Measurements from ENCODE around the gene STIM2.

GRCh38 chr4:26851129-26851528, 9.5 kb upstream of the STIM2 start:
- no peak for TF ChIP-seq ETV6 (IDR thresholded peaks at IDR 0.05; ENCODE audit: borderline replicate concordance in 1 of 2, low read depth in 2 of 2, low read length in 1 of 2)
- TF ChIP-seq ETV6 (CRISPR knock-in tag; IDR thresholded peaks at IDR 0.05; ENCODE audit: borderline replicate concordance), result no peak
- no peak for TF ChIP-seq ATF6 (CRISPR knock-in tag; IDR thresholded peaks at IDR 0.05)
- TF ChIP-seq NFE2 (IDR thresholded peaks at IDR 0.05; ENCODE audit: low read depth), result no peak
- TF ChIP-seq TAF7 (tag; IDR thresholded peaks at IDR 0.05), result no peak
- TF ChIP-seq ZNF3 (CRISPR knock-in tag; IDR thresholded peaks at IDR 0.05), result no peak
- no peak for TF ChIP-seq REST (IDR thresholded peaks at IDR 0.05; ENCODE audit: borderline replicate concordance)
- TF ChIP-seq REST (CRISPR knock-in tag; IDR thresholded peaks at IDR 0.05; ENCODE audit: low read depth), result no peak
- no peak for TF ChIP-seq RAD21 (CRISPR knock-in tag; conservative IDR thresholded peaks at IDR 0.05 in 1 of 2, IDR thresholded peaks at IDR 0.05 in 1 of 2)
- TF ChIP-seq CTCF (IDR thresholded peaks at IDR 0.05 in 2 of 3, conservative IDR thresholded peaks at IDR 0.05 in 1 of 3; ENCODE audit: insufficient read depth in 2 of 3, low read depth in 1 of 3, low read length in 3 of 3), result no peak
- no peak for TF ChIP-seq HMGXB4 (CRISPR knock-in tag; IDR thresholded peaks at IDR 0.05)
- no peak for TF ChIP-seq HDAC6 (IDR thresholded peaks at IDR 0.05; ENCODE audit: low read depth, low read length)
- TF ChIP-seq SMC3 (conservative IDR thresholded peaks at IDR 0.05; ENCODE audit: insufficient read depth, low read depth, low read length), result no peak
- no peak for TF ChIP-seq YY1 (IDR thresholded peaks at IDR 0.05; ENCODE audit: borderline replicate concordance in 1 of 3, control insufficient read depth in 1 of 3, extremely low read depth in 1 of 3, insufficient read depth in 3 of 3, insufficient read length in 1 of 3, insufficient replicate concordance in 2 of 3, low read depth in 1 of 3, low read length in 2 of 3)

Measured in K562 (cell line).